Mesenchymal stem cell (in vitro differentiated cells and primary cell): ENCODE data around the gene LHX1.

Experiments
- DNase-seq: peaks from one replicate; pipeline ENCODE4 v3.0.0-alpha.2; 2013
- H2AFZ ChIP-seq: one replicate; pipeline ENCODE4 v1.6.1; 2013; ENCODE audit warnings: low read depth, mild to moderate bottlenecking, control low read depth, inconsistent platforms, low read length, moderate library complexity
- H2AK5ac ChIP-seq: 2 replicates; pipeline ENCODE4 v1.6.1; 2013; ENCODE audit warnings: low read length, moderate library complexity, mild to moderate bottlenecking, inconsistent platforms; ENCODE audit not compliant: severe bottlenecking
- H2BK120ac ChIP-seq: one replicate; pipeline ENCODE4 v1.6.1; 2013; ENCODE audit warnings: low read depth, mild to moderate bottlenecking, inconsistent platforms, low read length, moderate library complexity
- H2BK12ac ChIP-seq, 2 experiments: one replicate each; pipeline ENCODE4 v1.6.1; 2013; ENCODE audit warnings: inconsistent platforms in 2 of 2, low read length in 2 of 2, mild to moderate bottlenecking in 2 of 2, moderate library complexity in 2 of 2, control low read depth in 1 of 2
- H2BK15ac ChIP-seq: one replicate; pipeline ENCODE4 v1.6.1; 2013; ENCODE audit warnings: mild to moderate bottlenecking, low read depth, inconsistent platforms; ENCODE audit not compliant: poor library complexity, severe bottlenecking
- H2BK5ac ChIP-seq: 2 replicates; pipeline ENCODE4 v1.6.1; 2013; ENCODE audit warnings: low read depth, mild to moderate bottlenecking, low read length, control low read depth, inconsistent platforms; ENCODE audit not compliant: poor library complexity, severe bottlenecking
- H3K14ac ChIP-seq, 2 experiments: one replicate each; pipeline ENCODE4 v1.6.1; 2013; ENCODE audit warnings: inconsistent platforms in 2 of 2, low read length in 2 of 2, control low read depth in 1 of 2, mild to moderate bottlenecking in 1 of 2, moderate library complexity in 1 of 2
- H3K18ac ChIP-seq, 2 experiments: one replicate each; pipeline ENCODE4 v1.6.1; 2013; ENCODE audit warnings: inconsistent platforms in 2 of 2, low read length in 2 of 2, control low read depth in 1 of 2, low read depth in 1 of 2, mild to moderate bottlenecking in 1 of 2
- H3K23ac ChIP-seq, 2 experiments: one replicate each; pipeline ENCODE4 v1.6.1; 2013; ENCODE audit warnings: inconsistent platforms in 2 of 2, low read length in 2 of 2, mild to moderate bottlenecking in 2 of 2, moderate library complexity in 2 of 2, control low read depth in 1 of 2
- H3K27ac ChIP-seq: 2 replicates; pipeline ENCODE4 v1.5.1; 2013; ENCODE audit warnings: mild to moderate bottlenecking, moderate library complexity, low read length, control low read depth, inconsistent platforms; ENCODE audit not compliant: poor library complexity, severe bottlenecking
- H3K27me3 ChIP-seq, 2 experiments: 2 replicates each; pipeline versions ENCODE4 v1.6.1 to v1.7.0; 2013; ENCODE audit warnings: low read length in 2 of 2, mild to moderate bottlenecking in 2 of 2, moderate library complexity in 2 of 2, control low read depth in 1 of 2, inconsistent platforms in 1 of 2; ENCODE audit not compliant: control insufficient read depth in 1 of 2, insufficient read depth in 1 of 2
- H3K36me3 ChIP-seq, 2 experiments: 2 replicates each; pipeline versions ENCODE4 v1.6.1 to v1.7.0; 2013; ENCODE audit warnings: low read length in 2 of 2, control low read depth in 1 of 2, inconsistent platforms in 1 of 2, low read depth in 1 of 2, mild to moderate bottlenecking in 1 of 2; ENCODE audit not compliant: insufficient read depth in 2 of 2, control insufficient read depth in 1 of 2
- H3K4ac ChIP-seq, 2 experiments: one replicate each; pipeline ENCODE4 v1.6.1; 2013; ENCODE audit warnings: inconsistent platforms in 2 of 2, low read length in 2 of 2, mild to moderate bottlenecking in 2 of 2, moderate library complexity in 2 of 2, control low read depth in 1 of 2, low read depth in 1 of 2
- H3K4me1 ChIP-seq: 2 replicates; pipeline ENCODE4 v1.6.1; 2013; ENCODE audit warnings: low read depth, low read length, control low read depth; ENCODE audit not compliant: control insufficient read depth, insufficient read depth
- H3K4me2 ChIP-seq: 2 replicates; pipeline ENCODE4 v1.6.1; 2013; ENCODE audit warnings: low read length, mild to moderate bottlenecking, inconsistent platforms; ENCODE audit not compliant: poor library complexity, severe bottlenecking
- H3K4me3 ChIP-seq, 2 experiments: 2 replicates each; pipeline versions ENCODE4 v1.5.1 to v1.7.0; 2013; ENCODE audit warnings: low read length in 2 of 2, mild to moderate bottlenecking in 2 of 2, control low read depth in 1 of 2, low read depth in 1 of 2; ENCODE audit not compliant: insufficient read depth in 1 of 2
- H3K79me1 ChIP-seq: replicated peaks from 2 replicates; pipeline ENCODE4 v1.6.1; 2013; ENCODE audit warnings: mild to moderate bottlenecking, control low read depth, low read length, inconsistent platforms; ENCODE audit not compliant: poor library complexity, severe bottlenecking
- H3K9ac ChIP-seq: 2 replicates; pipeline ENCODE4 v1.7.0; 2013; ENCODE audit warnings: mild to moderate bottlenecking, low read length, moderate library complexity
- H3K9me3 ChIP-seq: 2 replicates; pipeline ENCODE4 v1.7.0; 2013; ENCODE audit warnings: mild to moderate bottlenecking, low read length; ENCODE audit not compliant: control insufficient read depth
- H4K8ac ChIP-seq: one replicate; pipeline ENCODE4 v1.6.1; 2013; ENCODE audit warnings: inconsistent platforms, mild to moderate bottlenecking, low read length, moderate library complexity
- H4K91ac ChIP-seq: one replicate; pipeline ENCODE4 v1.6.1; 2013; ENCODE audit warnings: mild to moderate bottlenecking, low read length, inconsistent platforms
- WGBS: methylation state at CpG from one replicate; pipeline ENCODE4 v1.1.7; 2013; ENCODE audit warnings: mixed read lengths; 5-methylcytosine and 5-hydroxymethylcytosine counted together

Gene LHX1

DNA sequence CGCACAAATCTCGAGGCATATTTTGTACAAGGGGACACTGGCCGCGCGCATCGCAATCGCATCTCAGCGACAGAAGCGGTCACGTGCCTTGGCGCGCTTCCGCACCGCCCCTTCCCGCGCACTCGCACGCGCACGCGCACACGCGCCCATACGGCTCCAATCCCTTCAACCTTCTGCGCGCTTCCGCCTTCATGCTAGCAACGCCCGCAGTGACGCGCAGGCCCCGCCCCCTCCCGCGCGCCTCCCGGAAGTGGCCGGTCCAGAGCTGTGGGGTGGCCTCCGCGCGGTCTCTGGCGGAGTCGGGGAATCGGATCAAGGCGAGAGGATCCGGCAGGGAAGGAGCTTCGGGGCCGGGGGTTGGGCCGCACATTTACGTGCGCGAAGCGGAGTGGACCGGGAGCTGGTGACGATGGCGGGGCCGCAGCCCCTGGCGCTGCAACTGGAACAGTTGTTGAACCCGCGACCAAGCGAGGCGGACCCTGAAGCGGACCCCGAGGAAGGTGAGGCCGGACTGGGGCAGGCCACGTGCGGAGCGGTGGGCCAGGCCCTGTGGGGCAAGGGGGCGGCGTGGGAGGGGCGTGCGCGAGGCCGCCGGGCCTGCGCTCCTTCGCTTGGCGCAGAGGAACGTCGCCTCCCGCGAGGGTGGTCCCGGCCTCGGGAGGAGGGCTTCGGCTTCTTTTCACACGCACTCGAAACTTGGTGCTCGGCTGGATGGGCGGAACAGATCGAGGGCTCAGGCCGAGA, 11.6 kb downstream of the LHX1 start, which contains the start of gene AATF:
Gene AATF, plus strand, starts transcription at position 238 of the 744 bp plus-strand sequence. Its CDS starts 172 bp downstream, at position 410.
- Histone ChIP-seq H3K79me1 (peaks cover 16% of the 10 kb centered on the region), H3K9ac (peak within 1 kb of the TSS; percentile 95), H3K4me1 (peaks cover 6% of the 10 kb centered on the region), H2BK120ac (peak within 1 kb of the TSS; percentile 82), H3K4me2 (peak within 1 kb of the TSS; percentile 98), H3K36me3 (peaks cover 5 to 33% of the 10 kb centered on the region in 2 experiments), H4K8ac (peak within 1 kb of the TSS; percentile 87), H4K91ac (peak within 1 kb of the TSS; percentile 93), H3K27me3 (peaks cover 31 to 43% of the 10 kb centered on the region in 2 experiments), H3K4ac (peak within 1 kb of the TSS; percentile 64 to 80), H3K14ac (peak within 1 kb of the TSS in 1 of 2 experiments; percentile 88), H3K27ac (peak within 1 kb of the TSS; percentile 83), H3K4me3 (peak within 1 kb of the TSS; percentile 88 to 96), H2AFZ (peak within 1 kb of the TSS; percentile 98), H2BK5ac (peak within 1 kb of the TSS; percentile 19), H2AK5ac (no peak within 1 kb of the TSS), H3K9me3 (no peaks in the 10 kb centered on the region), H2BK15ac (peak within 1 kb of the TSS; percentile 82), H3K23ac (peak within 1 kb of the TSS in 1 of 2 experiments; percentile 78), H2BK12ac (peak within 1 kb of the TSS in 1 of 2 experiments; percentile 85), H3K18ac (peak within 1 kb of the TSS; percentile 82 to 95)
- under 1% methylated on average over 90 of the region's 90 CpGs for WGBS
- DNase-seq = peak; percentile 97

DNA sequence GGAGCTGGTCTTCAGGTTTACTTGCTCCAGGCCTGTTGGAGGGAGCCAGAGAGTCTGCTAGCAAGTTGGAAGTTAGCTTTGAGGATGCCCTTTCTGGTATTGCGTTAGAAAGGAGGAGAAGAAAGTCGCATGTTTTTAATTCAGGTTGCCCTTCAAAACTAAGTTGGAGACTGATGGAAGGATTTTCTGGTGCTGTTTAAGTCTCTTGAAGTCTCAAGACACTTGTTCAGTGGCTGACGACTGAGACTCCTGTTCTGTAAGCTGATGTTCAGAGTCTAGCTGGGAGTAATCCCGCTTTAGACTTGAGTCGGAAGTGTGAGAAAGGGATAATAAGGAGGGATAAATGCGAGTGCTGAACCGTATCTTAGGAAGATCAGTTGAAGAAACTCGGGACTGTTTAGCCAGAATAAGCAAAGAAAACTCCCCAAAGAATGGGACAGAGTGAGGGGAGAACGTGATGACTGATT, 12.2 kb downstream of the LHX1 start:
- H2BK12ac ChIP-seq = no peak overlapping the region
- no peak overlapping the region for H2AK5ac ChIP-seq
- peak overlapping the region in 1 of 2 experiments; percentile 78 for H3K23ac ChIP-seq
- H3K9me3 ChIP-seq = no peaks in the 10 kb centered on the region
- H3K9ac ChIP-seq = peak overlapping the region; percentile 95
- H3K27me3 ChIP-seq = peaks cover 29 to 37% of the 10 kb centered on the region in 2 experiments
- H2AFZ ChIP-seq = peak overlapping the region; percentile 83
- no peak overlapping the region for H3K14ac ChIP-seq
- H3K79me1 ChIP-seq = peaks cover 19% of the 10 kb centered on the region
- H4K8ac ChIP-seq = peak overlapping the region; percentile 87
- H3K18ac ChIP-seq = peak overlapping the region; percentile 82 to 95
- peak overlapping the region; percentile 19 for H2BK5ac ChIP-seq
- H3K36me3 ChIP-seq = peaks cover 8 to 39% of the 10 kb centered on the region in 2 experiments
- peak overlapping the region; percentile 83 for H3K27ac ChIP-seq
- H2BK15ac ChIP-seq = no peak overlapping the region
- H4K91ac ChIP-seq = peak overlapping the region; percentile 93
- peak overlapping the region; percentile 98 for H3K4me2 ChIP-seq
- no peak overlapping the region for H2BK120ac ChIP-seq
- H3K4ac ChIP-seq = peak overlapping the region in 1 of 2 experiments; percentile 80
- WGBS = 23% methylated on average over 9 of the region's 9 CpGs
- peak overlapping the region; percentile 88 to 96 for H3K4me3 ChIP-seq
- peaks cover 6% of the 10 kb centered on the region for H3K4me1 ChIP-seq
- no peak for DNase-seq

DNA sequence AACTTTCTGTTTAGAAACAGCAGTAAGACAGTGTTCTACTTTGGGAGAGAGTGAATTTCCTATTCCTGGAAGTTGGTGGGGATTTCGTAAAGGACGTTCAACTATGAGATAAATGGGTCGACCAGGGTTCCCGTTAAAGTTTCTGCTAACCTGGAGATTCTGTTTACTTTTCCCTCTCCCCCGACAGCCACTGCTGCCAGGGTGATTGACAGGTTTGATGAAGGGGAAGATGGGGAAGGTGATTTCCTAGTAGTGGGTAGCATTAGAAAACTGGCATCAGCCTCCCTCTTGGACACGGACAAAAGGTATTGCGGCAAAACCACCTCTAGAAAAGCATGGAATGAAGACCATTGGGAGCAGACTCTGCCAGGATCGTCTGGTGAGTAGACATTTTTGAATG, 12.8 kb downstream of the LHX1 start:
- no peak for DNase-seq
- WGBS = 70% methylated on average over 7 of the region's 8 CpGs
- Histone ChIP-seq H3K4me2 (peak overlapping the region; percentile 98), H3K79me1 (peaks cover 19% of the 10 kb centered on the region), H3K4me3 (peak overlapping the region in 1 of 2 experiments; percentile 96), H2BK15ac (no peak overlapping the region), H3K4ac (no peak overlapping the region), H2AFZ (no peak overlapping the region), H2BK120ac (no peak overlapping the region), H3K23ac (no peak overlapping the region), H4K8ac (no peak overlapping the region), H3K36me3 (peaks cover 10 to 44% of the 10 kb centered on the region in 2 experiments), H4K91ac (no peak overlapping the region), H3K27ac (no peak overlapping the region), H2BK5ac (no peak overlapping the region), H3K9ac (peak overlapping the region; percentile 95), H3K14ac (peak overlapping the region in 1 of 2 experiments; percentile 46), H3K4me1 (peaks cover 6% of the 10 kb centered on the region), H3K18ac (no peak overlapping the region), H3K9me3 (no peaks in the 10 kb centered on the region), H2AK5ac (no peak overlapping the region), H2BK12ac (no peak overlapping the region), H3K27me3 (peaks cover 26 to 31% of the 10 kb centered on the region in 2 experiments)

DNA sequence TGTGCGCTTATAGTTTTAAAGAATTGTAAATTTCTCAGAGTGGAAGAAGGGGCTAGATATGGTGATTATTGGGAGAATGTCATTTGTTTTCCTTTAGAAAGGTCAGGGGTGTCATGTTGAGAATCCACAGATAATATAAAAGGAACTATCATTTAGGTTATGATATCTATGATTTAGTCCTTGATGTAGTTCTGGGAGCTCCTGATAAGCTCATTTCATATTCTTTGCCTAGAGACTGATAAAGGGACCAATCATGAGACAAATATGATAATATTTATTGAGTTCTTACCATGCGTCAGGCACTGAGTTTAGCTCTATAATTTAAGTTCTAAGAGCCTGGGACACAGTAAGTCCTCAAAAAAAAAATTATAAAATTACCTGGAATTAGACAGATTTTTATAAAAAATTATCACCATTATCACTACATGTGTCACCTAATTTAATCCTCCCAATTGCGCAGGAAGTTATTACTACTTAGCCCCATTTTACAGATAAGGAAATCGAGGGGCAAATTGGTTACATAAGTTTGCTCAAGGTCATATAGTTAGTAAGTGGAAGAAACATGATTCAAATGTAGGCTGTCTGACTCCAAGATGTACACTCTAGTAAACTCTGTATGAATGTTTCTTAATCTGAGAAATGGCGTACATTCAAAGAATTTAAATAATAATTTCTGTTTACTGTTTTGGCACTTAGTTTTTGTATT, 14.0 kb downstream of the LHX1 start:
- peaks cover 24% of the 10 kb centered on the region for H3K79me1 ChIP-seq
- no peak overlapping the region for H2BK5ac ChIP-seq
- no peaks in the 10 kb centered on the region for H3K9me3 ChIP-seq
- no peak overlapping the region for H4K91ac ChIP-seq
- H2BK120ac ChIP-seq = no peak overlapping the region
- no peak for DNase-seq
- H3K4me3 ChIP-seq = no peak overlapping the region
- H4K8ac ChIP-seq = no peak overlapping the region
- no peak overlapping the region for H3K27ac ChIP-seq
- no peak overlapping the region for H3K14ac ChIP-seq
- H2AK5ac ChIP-seq = no peak overlapping the region
- peaks cover 17 to 19% of the 10 kb centered on the region in 2 experiments for H3K27me3 ChIP-seq
- no peak overlapping the region for H3K18ac ChIP-seq
- H3K23ac ChIP-seq = no peak overlapping the region
- no peak overlapping the region for H3K4ac ChIP-seq
- no peak overlapping the region for H2BK15ac ChIP-seq
- no peak overlapping the region for H2AFZ ChIP-seq
- peaks cover 16 to 55% of the 10 kb centered on the region in 2 experiments for H3K36me3 ChIP-seq
- H3K4me2 ChIP-seq = no peak overlapping the region
- peaks cover 6% of the 10 kb centered on the region for H3K4me1 ChIP-seq
- no peak overlapping the region for H3K9ac ChIP-seq
- WGBS = 100% methylated on average over 2 of the region's 5 CpGs
- no peak overlapping the region for H2BK12ac ChIP-seq
